AG09319 (cell line): ENCODE data around the gene KIF13A.

ENCODE experiments used
- DNase-seq: peaks from one replicate; pipeline ENCODE4 v3.0.0-alpha.2; 2010; ENCODE audit warnings: low read depth; ENCODE audit errors: extremely low read depth
- TF ChIP-seq, protein P1 (sequence below): IDR thresholded peaks from 2 replicates; pipeline ENCODE4 v1.5.1; 2011; ENCODE audit warnings: low read depth, mild to moderate bottlenecking, inconsistent platforms, low read length, moderate library complexity

The KIF13A gene

DNA sequence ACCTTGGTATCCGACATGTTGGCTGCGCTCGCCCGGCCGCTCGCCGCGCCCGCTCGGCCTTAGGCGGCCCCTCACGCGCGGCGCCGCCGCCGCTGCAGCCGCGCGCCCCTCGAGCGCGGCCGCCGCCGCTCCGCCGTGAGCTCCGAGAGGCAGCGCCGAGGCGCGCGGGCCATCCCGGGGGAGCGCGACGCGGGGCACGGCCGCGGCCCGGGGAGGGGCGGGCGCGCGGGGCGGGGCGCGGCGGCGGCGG is at the start of gene KIF13A:
Gene KIF13A, minus strand, starts transcription at position 189 of the 250 bp plus-strand sequence. Its CDS starts 172 bp downstream, at position 17.
- no peak for DNase-seq
- TF ChIP-seq, protein P1, sequence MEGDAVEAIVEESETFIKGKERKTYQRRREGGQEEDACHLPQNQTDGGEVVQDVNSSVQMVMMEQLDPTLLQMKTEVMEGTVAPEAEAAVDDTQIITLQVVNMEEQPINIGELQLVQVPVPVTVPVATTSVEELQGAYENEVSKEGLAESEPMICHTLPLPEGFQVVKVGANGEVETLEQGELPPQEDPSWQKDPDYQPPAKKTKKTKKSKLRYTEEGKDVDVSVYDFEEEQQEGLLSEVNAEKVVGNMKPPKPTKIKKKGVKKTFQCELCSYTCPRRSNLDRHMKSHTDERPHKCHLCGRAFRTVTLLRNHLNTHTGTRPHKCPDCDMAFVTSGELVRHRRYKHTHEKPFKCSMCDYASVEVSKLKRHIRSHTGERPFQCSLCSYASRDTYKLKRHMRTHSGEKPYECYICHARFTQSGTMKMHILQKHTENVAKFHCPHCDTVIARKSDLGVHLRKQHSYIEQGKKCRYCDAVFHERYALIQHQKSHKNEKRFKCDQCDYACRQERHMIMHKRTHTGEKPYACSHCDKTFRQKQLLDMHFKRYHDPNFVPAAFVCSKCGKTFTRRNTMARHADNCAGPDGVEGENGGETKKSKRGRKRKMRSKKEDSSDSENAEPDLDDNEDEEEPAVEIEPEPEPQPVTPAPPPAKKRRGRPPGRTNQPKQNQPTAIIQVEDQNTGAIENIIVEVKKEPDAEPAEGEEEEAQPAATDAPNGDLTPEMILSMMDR: no peak

DNA sequence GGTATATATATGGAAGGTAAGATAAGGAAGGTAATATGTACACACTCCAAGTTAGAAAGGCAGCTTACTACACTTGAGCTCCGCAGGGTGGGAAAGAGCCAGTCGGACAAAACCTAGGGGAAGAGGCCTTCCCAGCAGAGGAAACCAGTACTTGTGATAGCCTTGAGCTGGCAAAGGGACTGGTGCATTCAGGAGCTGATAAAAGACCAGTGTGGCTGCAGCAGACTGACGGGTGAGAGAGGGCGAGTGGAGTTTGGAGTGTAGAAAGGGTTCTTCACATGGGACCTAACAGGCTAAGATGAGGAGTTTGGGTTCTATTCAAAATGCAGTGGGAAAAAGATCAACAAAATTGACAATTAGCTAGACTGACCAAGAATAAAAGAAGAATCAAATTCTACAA is 49.3 kb upstream of the KIF13A start:
- TF ChIP-seq, protein P1: no peak
- no peak for DNase-seq

DNA sequence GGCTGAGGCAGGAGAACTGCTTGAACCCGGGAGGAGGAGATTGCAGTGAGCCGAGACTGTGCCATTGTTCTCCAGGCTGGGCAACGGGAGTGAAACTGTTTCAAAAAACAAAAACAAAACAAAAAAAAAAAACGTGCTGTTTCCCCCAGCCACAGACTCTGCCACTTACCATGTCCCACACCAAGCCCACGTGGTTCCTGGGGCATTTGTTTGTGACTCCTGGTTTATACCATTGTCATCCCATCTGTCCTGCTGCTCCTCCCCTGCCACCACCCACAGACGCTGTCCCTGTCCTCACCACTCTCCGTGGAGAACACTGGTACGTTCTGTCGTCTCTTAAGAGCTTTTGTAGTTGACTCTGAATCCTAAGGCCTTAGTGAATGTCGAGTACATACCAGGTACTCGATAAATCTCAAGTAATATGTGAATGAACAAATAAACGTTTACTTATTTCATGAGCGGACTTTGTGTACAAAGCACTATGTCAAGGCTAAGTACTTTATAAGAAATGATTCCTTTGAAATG is 48.0 kb upstream of the KIF13A start:
- TF ChIP-seq, protein P1: no peak
- no peak for DNase-seq

DNA sequence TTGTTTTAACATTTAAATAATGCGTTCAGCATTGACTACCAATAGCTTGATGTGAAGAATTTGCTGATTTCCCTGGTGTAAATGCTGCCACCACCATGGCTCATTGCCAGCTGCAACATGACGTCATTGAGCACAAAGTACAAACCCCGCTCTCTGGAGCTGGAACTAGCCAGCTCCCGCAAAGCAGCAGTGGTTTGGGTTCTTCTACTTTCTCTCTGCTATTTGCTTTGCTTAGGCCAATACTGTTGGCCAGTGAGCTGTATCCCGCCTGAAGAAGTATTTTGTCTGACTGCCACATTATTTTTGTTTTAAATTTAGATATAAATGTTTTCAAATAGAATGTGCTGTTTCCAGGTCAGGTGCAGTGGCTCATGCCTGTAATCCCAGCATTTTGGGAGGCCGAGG is 47.4 kb upstream of the KIF13A start:
- DNase-seq: no peak
- TF ChIP-seq, protein P1: no peak

DNA sequence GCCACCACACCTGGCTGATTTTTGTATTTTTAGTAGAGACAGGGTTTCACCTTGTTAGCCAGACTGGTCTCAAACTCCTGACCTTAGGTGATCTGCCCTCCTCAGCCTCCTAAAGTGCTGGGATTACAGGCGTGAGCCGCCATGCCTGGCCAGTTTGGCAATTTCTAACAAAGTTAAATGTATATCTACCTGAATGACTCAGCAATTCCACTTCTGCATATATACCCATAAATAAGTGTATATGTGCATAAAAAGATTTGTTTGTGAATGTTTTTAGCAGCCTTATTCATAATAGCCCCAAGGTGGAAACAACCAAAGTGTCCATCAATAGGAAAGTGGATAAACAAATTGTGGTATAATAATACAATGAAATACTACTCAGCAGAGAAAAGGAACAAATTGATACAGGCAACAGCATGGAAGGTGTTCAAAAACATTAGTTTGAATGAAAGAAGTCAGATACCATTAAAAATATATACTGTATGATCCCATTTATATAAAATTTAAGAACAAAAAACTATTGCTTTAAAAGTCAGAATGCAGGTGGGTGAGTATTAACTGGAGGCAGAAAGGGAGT is 44.3 kb upstream of the KIF13A start:
- DNase-seq: no peak
- TF ChIP-seq, protein P1: no peak

DNA sequence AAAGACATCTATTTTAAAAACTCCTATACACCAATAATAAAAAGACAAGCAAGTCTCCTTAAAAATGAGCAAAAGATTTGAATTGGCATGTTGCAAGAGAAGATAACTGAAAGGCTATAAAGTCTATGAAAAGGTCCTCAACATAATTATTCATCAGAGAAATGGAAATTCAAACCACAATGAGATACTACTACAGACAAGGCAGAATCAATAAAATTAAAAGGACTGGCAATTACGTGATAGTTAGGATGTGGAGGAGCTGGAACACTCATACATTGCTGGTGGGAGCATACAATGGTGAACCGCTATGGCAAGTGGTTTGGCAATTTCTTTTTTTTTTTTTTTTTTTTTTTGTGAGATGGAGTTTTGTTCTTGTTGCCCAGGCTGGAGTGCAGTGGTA is 43.8 kb upstream of the KIF13A start:
- DNase-seq: no peak
- TF ChIP-seq, protein P1: no peak

DNA sequence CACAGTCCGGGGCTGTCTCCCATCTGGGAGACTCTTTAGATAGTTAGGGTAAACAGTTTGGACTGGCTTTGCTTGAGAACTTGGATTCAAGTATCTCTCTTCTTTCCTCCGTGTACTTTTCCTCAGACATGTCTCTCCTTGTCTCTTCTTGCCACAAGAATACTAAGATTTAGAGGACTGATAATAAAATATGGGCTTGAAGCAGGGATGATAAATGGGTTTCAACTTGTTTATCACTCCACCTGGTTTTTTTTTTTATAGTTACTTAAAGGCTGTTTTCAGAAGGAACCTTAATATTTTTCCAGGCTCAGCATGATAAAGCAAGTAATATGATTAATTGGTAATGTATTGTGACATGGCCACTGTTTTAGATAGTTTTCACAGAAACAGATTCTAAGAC is 40.9 kb upstream of the KIF13A start:
- TF ChIP-seq, protein P1: no peak
- DNase-seq: no peak
